Stimulated activated naive CD8-positive, alpha-beta T cell treated with anti-CD3 and anti-CD28 coated beads, Interleukin-15, Interleukin-2, amounts not matched to agents 100 ng/mL and 50 ng/mL, for 24 hours (primary cell): ENCODE results near the gene OGFOD3.
"Not testable (repeated sequence)": the region's sequence is repeated elsewhere in the genome, so short reads cannot be mapped to it uniquely, and the experiment has no call there.

Experiments
- H3K27ac Mint-ChIP-seq: one replicate; pipeline ENCODE4 v1.8.0; 2021; ENCODE audit warnings: mild to moderate bottlenecking, mixed read lengths
- H3K27me3 Mint-ChIP-seq: one replicate; pipeline ENCODE4 v1.8.0; 2021; ENCODE audit warnings: mixed read lengths
- H3K36me3 Mint-ChIP-seq: one replicate; pipeline ENCODE4 v1.8.0; 2021; ENCODE audit warnings: low read depth, mixed read lengths
- H3K4me1 Mint-ChIP-seq: one replicate; pipeline ENCODE4 v1.8.0; 2021; ENCODE audit warnings: low read depth, mixed read lengths
- H3K4me3 Mint-ChIP-seq: one replicate; pipeline ENCODE4 v1.8.0; 2021; ENCODE audit warnings: mild to moderate bottlenecking, mixed read lengths
- H3K9me3 Mint-ChIP-seq: one replicate; pipeline ENCODE4 v1.8.0; 2021; ENCODE audit warnings: mixed read lengths

OGFOD3 gene

DNA sequence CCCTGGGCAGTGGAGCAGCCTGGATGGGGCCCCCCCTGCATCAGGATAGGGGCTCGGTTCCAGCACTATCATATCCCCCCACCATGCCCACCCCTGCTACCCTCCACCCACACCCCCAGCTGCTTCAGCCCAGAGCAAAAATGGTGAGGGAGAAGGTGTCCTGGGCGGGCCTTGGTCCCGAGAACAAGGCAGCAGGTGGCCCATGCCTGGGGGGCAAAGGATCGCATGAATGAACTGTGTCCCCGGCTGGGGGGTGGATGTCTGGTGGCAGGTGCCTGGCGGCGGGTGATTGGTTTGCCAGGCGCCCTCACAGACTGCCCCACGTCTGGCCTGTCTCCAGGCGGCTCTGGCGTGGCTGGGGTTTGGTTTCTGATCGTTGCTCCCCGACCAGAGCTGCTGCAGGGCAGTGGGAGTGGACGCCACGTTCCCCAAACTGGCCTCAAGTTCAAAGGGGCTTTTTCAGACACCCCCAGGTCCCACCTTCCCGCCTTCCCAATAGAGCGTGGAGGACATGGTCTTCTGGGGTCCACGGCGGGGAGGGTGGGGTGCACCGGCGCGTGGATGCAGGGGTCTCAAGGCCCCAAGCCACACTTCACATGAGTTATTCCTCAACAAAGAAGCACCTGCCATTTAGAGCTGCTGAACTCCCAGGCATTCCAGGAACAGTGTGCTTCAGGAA, 34.2 kb downstream of the OGFOD3 start:
- Mint-ChIP-seq H3K4me1 (peaks cover 5% of the 10 kb centered on the region), H3K4me3 (no peak overlapping the region), H3K9me3 (no peaks in the 10 kb centered on the region), H3K27me3 (peaks cover 18% of the 10 kb centered on the region), H3K27ac (no peak overlapping the region), H3K36me3 (no peaks in the 10 kb centered on the region)

DNA sequence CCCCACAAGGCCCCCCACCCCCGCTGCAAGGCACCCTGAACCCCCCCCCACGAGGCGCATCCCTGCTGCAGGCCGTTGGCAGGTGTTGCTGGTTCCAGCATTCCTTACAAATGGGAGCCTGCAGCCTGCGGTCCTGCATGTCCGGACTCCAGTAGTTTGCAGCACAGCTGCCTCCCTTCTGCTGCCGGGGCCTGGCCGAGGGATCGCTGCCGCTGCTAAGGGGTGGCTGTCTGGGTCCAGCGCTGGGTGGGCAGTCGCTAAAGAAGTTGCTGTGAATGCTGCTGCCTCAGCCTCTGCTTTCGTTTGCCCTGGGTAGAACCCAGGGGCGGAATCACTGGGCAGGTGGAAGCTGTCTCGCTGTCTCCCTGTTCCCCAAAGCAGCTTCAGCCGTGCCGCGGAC, 35.0 kb downstream of the OGFOD3 start:
- Mint-ChIP-seq H3K4me3 (no peak overlapping the region), H3K27me3 (peaks cover 22% of the 10 kb centered on the region), H3K4me1 (peaks cover 5% of the 10 kb centered on the region)

DNA sequence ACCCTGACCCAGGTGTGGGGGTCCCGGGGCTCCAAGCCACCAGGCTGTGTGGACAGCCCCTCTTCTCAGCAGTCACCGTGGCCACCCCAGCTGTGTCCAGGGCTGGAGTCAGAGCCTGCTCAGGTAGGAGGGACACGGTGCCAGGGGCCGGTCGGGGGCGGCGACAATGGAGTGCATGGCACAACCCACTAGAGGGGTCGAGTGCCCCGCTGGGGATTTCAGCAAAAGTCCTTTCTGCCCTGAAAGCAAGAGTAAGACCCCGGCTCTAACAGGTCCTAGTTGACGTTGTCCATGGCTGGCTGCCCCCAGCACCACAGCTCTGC, 35.5 kb downstream of the OGFOD3 start:
- no peak overlapping the region for H3K4me3 Mint-ChIP-seq
- peaks cover 5% of the 10 kb centered on the region for H3K4me1 Mint-ChIP-seq
- H3K36me3 Mint-ChIP-seq, result no peaks in the 10 kb centered on the region
- peaks cover 22% of the 10 kb centered on the region for H3K27me3 Mint-ChIP-seq
- no peak overlapping the region for H3K27ac Mint-ChIP-seq
- H3K9me3 Mint-ChIP-seq, result no peaks in the 10 kb centered on the region

More for the DNA sequence above, 35.0 kb downstream of the OGFOD3 start:
- H3K36me3 Mint-ChIP-seq, result no peaks in the 10 kb centered on the region
- H3K9me3 Mint-ChIP-seq, result no peaks in the 10 kb centered on the region
- H3K27ac Mint-ChIP-seq, result no peak overlapping the region

DNA sequence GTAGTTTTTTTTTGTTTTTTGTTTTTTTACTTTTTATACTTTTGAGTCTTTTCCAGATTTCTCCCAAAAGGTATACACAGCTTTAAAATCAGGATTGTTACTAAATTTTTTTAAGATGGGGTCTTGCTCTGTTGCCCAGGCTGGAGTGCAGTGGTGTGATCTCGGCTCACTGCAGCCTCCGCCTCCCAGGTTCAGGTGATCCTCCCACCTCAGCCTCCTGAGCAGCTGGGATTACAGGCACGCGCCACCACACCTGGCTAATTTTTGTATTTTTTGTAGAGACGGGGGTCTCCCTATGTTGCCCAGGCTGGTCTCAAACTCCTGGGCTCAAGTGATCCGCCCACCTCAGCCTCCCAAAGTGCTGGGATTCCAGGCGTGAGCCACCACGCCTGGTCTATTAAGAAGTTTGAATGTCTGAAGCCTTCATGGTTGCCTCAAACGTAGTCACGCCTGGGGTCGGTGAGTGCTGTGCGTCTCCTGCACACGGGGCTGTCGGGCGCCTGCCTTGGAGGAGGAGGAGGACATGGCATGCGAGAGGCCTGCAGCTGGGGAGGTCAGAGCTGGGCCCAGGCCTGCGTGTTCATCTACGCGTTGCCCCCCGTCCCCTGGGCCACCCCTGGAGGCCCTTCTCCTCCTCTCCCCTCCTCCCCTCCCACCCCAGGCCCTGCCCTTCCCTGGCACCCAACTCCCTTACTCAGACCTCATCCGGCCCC, 36.0 kb downstream of the OGFOD3 start:
- peaks cover 26% of the 10 kb centered on the region for H3K27me3 Mint-ChIP-seq
- not testable (repeated sequence) for H3K4me3 Mint-ChIP-seq, H3K9me3 Mint-ChIP-seq, H3K36me3 Mint-ChIP-seq, H3K4me1 Mint-ChIP-seq, H3K27ac Mint-ChIP-seq

DNA sequence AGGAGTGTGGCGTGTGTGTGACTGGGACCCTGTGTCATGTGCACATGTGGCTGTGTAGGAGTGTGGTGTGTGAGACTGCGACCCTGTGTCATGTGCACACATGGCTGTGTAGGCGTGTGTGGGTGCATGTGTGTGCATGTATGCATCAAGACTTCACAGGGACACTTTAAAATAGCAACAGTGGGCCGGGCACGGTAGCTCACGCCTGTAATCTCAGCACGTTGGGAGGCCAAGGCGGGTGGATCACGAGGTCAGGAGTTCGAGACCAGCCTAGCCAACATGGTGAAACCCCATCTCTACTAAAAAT, 36.7 kb downstream of the OGFOD3 start:
- peaks cover 29% of the 10 kb centered on the region for H3K27me3 Mint-ChIP-seq
- H3K9me3 Mint-ChIP-seq, H3K4me3 Mint-ChIP-seq, H3K4me1 Mint-ChIP-seq, H3K27ac Mint-ChIP-seq, H3K36me3 Mint-ChIP-seq: not testable (repeated sequence)

DNA sequence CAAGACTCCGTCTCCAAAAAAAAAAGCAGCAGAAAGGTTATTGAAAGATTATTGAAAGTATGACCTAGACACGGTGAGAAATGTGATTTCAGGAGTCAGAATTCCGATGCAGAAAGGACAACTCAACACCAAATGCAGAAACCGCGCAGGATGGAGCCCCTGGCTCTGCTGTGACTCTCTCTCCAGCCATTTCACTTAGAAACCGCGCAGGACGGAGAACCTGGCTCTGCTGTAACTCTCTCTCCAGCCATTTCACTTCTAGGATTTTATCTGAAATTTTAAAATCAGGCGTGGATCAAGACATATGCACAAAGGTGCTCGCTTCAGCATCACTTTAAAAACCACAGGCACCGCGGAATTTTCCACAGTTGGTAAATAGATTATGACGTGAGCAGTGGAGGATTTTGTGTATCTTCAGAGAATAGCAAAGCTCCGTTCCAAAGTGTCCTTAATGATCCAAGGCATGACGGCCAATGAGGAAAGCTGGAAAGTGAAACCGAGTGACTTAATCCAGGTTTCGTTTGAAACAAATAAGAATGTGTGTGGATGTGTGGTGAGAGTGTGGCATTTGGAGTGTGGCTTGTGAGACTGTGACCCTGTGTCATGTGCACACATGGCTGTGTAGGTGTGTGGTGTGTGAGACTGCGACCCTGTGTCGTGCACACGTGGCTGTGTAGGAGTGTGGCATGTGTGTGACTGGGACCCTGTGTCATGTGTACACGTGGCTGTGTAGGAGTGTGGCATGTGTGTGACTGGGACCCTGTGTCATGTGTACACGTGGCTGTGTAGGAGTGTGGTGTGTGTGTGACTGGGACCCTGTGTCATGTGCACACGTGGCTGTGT, 37.3 kb downstream of the OGFOD3 start:
- Mint-ChIP-seq H3K27me3 (peaks cover 33% of the 10 kb centered on the region), H3K4me1 (peaks cover 5% of the 10 kb centered on the region), H3K36me3 (no peaks in the 10 kb centered on the region), H3K9me3 (no peaks in the 10 kb centered on the region), H3K4me3 (no peak overlapping the region), H3K27ac (no peak overlapping the region)

DNA sequence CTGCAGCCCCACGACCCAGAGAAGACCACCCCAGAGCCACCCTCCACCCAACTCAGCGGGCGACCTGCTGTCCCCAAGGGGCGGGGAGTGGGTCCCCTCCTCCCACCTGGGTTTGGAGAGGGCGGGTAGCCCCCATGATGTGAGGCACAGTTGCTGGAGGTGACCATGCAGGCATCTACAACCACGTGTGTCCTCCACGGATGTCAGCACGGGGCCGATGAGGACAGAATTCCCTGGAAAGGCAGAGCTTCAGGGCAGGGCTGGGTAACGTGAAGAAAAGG, 39.7 kb downstream of the OGFOD3 start:
- H3K9me3 Mint-ChIP-seq, result no peaks in the 10 kb centered on the region
- H3K27me3 Mint-ChIP-seq, result peaks cover 39% of the 10 kb centered on the region
- H3K4me3 Mint-ChIP-seq, result no peak overlapping the region
- H3K4me1 Mint-ChIP-seq, result peaks cover 5% of the 10 kb centered on the region
- H3K27ac Mint-ChIP-seq, result no peak overlapping the region
- H3K36me3 Mint-ChIP-seq, result no peaks in the 10 kb centered on the region

DNA sequence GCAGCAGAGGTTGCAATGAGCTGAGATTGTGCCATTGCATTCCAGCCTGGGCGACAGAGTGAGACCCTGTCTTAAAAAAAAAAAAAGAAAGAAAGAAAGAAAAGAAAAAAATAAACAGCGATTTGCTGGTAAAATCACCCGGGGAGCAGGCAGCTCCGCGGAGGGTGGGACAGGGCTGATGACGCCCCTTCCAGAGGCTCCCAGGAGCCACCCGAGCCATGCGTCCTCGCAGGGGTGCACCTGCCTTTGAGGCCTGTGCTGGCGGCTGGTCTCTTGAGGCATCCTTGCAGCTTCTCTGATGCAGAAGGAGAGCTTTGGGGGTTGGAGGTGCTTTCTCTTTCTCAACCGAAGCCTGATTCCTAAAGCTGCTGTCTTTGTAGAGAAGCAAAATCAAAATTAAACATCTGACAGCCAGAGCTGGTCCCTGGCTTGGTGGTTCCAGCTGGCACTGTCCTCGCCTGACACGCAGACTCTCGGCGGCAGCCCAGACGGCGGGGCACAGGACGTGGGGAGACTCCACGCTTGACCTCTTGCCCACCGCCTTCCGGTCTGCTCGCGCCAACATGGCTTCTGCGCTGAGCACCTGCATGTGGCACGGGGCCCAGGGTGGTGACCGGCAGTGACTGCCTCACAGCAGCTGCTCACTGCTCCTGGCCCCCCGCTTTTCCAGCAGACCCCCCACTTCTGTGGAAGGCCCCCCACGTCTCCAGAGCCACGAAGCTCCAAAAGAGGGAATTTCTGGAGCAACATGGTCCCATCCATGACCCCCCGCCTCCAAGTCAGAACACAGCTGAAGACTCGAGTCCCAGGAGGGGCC, 40.3 kb downstream of the OGFOD3 start:
- Mint-ChIP-seq H3K9me3 (no peaks in the 10 kb centered on the region), H3K4me3 (no peak overlapping the region), H3K27me3 (peaks cover 45% of the 10 kb centered on the region), H3K27ac (no peak overlapping the region), H3K36me3 (no peaks in the 10 kb centered on the region), H3K4me1 (peaks cover 9% of the 10 kb centered on the region)

DNA sequence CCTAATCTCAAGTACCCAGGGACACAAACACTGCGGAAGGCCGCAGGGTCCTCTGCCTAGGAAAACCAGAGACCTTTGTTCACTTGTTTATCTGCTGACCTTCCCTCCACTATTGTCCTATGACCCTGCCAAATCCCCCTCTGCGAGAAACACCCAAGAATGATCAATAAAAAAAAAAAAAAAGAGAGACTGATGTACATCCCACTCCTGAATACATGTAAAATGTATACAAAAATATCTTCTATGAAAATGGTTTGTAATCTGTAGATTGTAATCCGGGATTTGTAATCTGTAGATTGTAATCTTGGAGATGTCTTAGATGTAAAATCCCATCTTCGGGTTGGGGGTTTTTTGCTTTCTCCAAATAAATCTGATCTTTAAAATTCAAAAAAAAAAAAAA, 41.1 kb downstream of the OGFOD3 start:
- H3K4me3 Mint-ChIP-seq, H3K9me3 Mint-ChIP-seq, H3K36me3 Mint-ChIP-seq, H3K27ac Mint-ChIP-seq: not testable (repeated sequence)
- Mint-ChIP-seq H3K27me3 (peaks cover 53% of the 10 kb centered on the region), H3K4me1 (peaks cover 17% of the 10 kb centered on the region)

DNA sequence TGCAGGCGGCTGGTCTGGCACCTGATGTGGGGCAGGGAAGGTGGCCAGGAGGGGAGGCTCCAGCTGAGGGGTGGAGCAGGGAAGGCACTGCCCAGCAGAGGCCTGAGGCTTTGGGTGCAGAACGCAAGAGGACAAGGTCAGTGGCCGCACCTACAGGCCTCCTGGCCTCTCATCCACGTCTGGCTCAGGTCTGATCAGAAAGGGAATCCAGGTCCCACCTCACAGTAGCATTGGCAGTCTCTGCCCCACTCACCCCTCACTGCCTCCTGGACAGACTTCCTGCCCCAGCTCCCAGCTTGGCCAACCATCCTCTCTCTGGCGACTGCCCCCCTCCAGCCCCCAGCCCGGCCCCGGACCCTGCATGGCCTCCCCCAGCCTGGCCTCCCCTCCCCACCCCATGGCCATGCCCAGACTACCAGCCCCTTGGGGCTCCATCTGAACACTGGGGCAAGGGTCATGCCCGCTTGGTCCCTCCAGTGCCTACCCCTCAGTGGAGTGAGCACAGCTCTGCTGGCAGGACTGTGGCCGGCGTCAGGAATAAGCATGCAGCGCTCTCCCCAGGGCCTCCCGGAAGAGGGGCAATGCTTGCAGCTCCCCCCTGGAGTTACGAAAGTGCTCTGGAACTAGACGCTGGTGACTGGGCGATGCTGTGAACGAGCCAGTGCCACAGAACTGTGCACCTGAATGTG, 42.2 kb downstream of the OGFOD3 start:
- H3K27ac Mint-ChIP-seq, result no peak overlapping the region
- H3K9me3 Mint-ChIP-seq, result no peaks in the 10 kb centered on the region
- peaks cover 16% of the 10 kb centered on the region for H3K4me1 Mint-ChIP-seq
- peaks cover 49% of the 10 kb centered on the region for H3K27me3 Mint-ChIP-seq
- H3K36me3 Mint-ChIP-seq, result no peaks in the 10 kb centered on the region
- H3K4me3 Mint-ChIP-seq, result no peak overlapping the region

DNA sequence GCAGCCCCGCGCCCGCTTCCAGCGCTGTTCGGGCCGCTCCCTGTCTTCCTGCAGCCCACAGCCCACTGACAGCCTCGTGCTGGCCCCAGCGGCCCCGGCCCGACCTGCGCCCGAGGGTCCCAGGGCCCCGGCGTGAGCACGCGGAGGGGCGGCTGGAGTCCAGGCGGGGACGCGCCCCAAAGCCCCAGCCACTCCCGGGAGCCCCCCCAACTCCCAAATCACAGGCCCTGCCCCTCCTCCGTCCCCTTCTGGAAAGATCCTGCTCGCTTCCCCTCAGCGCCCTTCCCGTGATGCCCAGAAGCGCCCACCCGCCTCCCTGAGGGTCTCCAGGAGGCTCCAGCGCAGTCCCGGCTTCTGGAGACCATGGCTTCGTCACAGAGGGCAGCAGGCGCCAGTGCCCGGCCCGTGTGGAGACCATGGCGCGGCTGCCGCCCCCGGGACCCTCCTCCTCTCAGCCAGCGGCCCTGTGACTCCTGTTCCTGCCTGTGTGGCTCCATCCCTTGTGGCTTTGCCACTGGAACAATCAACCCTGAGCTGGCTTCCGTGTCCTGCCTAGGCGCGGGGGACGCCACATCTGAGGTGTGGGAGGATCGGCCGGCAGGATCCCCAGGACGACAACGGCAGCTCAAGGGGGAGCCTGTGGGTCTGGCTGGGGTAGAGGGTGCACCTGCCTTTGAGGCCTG, 42.9 kb downstream of the OGFOD3 start:
- Mint-ChIP-seq H3K36me3 (no peaks in the 10 kb centered on the region), H3K27me3 (peaks cover 50% of the 10 kb centered on the region), H3K4me3 (no peak overlapping the region), H3K27ac (no peak overlapping the region), H3K9me3 (no peaks in the 10 kb centered on the region), H3K4me1 (peaks cover 21% of the 10 kb centered on the region)

DNA sequence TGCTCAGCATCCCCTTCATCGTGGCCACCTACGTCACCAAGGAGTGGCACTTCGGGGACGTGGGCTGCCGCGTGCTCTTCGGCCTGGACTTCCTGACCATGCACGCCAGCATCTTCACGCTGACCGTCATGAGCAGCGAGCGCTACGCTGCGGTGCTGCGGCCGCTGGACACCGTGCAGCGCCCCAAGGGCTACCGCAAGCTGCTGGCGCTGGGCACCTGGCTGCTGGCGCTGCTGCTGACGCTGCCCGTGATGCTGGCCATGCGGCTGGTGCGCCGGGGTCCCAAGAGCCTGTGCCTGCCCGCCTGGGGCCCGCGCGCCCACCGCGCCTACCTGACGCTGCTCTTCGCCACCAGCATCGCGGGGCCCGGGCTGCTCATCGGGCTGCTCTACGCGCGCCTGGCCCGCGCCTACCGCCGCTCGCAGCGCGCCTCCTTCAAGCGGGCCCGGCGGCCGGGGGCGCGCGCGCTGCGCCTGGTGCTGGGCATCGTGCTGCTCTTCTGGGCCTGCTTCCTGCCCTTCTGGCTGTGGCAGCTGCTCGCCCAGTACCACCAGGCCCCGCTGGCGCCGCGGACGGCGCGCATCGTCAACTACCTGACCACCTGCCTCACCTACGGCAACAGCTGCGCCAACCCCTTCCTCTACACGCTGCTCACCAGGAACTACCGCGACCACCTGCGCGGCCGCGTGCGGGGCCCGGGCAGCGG, 43.6 kb downstream of the OGFOD3 start:
- Mint-ChIP-seq H3K27ac (no peak overlapping the region), H3K27me3 (peaks cover 50% of the 10 kb centered on the region), H3K9me3 (no peaks in the 10 kb centered on the region), H3K4me1 (peaks cover 21% of the 10 kb centered on the region), H3K4me3 (no peak overlapping the region), H3K36me3 (no peaks in the 10 kb centered on the region)

DNA sequence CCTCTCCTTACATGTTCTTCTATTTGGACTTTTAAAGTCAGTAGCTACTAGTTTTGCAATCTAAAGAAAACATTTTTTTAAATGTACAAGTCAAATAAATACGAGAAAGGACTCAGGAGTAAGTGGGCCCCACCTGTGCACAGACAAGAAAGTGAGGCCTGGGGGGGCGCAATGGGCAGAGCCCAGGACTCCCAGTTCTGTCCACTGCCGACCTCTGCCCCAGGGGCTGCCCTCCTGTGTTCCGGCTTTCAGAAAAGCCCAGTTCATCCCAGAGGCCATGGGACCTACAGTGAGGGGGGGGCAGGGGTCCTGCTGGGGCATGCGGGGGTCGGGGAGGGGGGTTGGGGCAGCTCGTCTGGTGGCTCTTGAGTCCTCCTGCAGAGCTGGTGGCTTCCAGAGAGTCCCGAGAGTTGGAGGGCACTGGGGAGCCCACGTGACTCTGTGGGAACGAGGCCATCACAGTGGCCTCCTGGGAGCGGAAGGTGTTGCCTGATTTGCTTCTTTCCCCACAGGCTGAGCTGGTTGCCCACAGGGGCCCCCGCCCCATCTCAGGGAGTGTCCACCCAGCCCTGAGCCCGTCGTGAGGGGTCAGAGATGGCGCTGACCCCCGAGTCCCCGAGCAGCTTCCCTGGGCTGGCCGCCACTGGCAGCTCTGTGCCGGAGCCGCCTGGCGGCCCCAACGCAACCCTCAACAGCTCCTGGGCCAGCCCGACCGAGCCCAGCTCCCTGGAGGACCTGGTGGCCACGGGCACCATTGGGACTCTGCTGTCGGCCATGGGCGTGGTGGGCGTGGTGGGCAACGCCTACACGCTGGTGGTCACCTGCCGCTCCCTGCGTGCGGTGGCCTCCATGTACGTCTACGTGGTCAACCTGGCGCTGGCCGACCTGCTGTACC, 44.4 kb downstream of the OGFOD3 start:
- peaks cover 21% of the 10 kb centered on the region for H3K4me1 Mint-ChIP-seq
- H3K27me3 Mint-ChIP-seq, result peaks cover 51% of the 10 kb centered on the region
- H3K36me3 Mint-ChIP-seq, result no peaks in the 10 kb centered on the region
- H3K9me3 Mint-ChIP-seq, result no peaks in the 10 kb centered on the region
- no peak overlapping the region for H3K4me3 Mint-ChIP-seq
- H3K27ac Mint-ChIP-seq, result no peak overlapping the region
